Gastroesophageal sphincter (tissue), 4 donors: Measurements from ENCODE around the gene CEMIP. TPM values are rescaled to one million over a fixed set of nuclear protein-coding genes. Genes with fewer than 3 reads are reported as not detected.

Source experiments
- ATAC-seq: fragments of 150-250 bp; one replicate; pipeline ENCODE4 v1.9.1; 2016; ENCODE audit warnings: mild to moderate bottlenecking, moderate library complexity
- H3K27ac ChIP-seq, 4 donors: fragments of 200-600 bp; sonication (generic) in 3 of 4; 1 replicate in 3 of 4; 2 replicates in 1 of 4; pipeline ENCODE4 v1.5.1; 2016 to 2019
- H3K27me3 ChIP-seq: fragments of 200-600 bp; sonication (generic); one replicate; pipeline ENCODE4 v1.5.1; 2019
- H3K36me3 ChIP-seq, 2 donors: fragments of 200-600 bp; sonication (generic); one replicate each; pipeline ENCODE4 v1.5.1; 2019; ENCODE audit warnings: control low read depth in 1 of 2
- H3K4me1 ChIP-seq, 3 donors: fragments of 200-600 bp; sonication (generic); 1 replicate in 2 of 3; 2 replicates in 1 of 3; pipeline ENCODE4 v1.5.1; 2016 to 2019; ENCODE audit warnings: control low read depth in 2 of 3
- H3K4me3 ChIP-seq, 2 donors: fragments of 200-600 bp; sonication (generic); one replicate each; pipeline ENCODE4 v1.5.1; 2019; ENCODE audit warnings: mild to moderate bottlenecking in 1 of 2, moderate library complexity in 1 of 2
- H3K9me3 ChIP-seq, 3 donors: fragments of 200-600 bp; sonication (generic); one replicate each; pipeline ENCODE4 v1.5.1; 2017 to 2019; ENCODE audit warnings: control low read depth in 2 of 3
- EP300 ChIP-seq: sonication (generic); formaldehyde crosslinking; IDR thresholded peaks from one replicate; pipeline ENCODE4 v1.6.1; 2017; ENCODE audit warnings: antibody characterized with exemption, mild to moderate bottlenecking
- POLR2A ChIP-seq, 2 donors: fragments of 450-650 bp; IDR thresholded peaks; one replicate each; pipeline ENCODE4 v1.6.1; 2017; ENCODE audit warnings: antibody characterized with exemption in 2 of 2, mild to moderate bottlenecking in 2 of 2, moderate library complexity in 1 of 2
- POLR2AphosphoS5 ChIP-seq: sonication (generic); formaldehyde crosslinking; IDR thresholded peaks from one replicate; pipeline ENCODE4 v1.6.1; 2017; ENCODE audit warnings: antibody characterized with exemption
- WGBS, 2 donors: methylation state at CpG; one replicate each; pipeline ENCODE4 v1.1.5; 2018; ENCODE audit warnings: low coverage in 1 of 2; 5-methylcytosine and 5-hydroxymethylcytosine counted together
- total RNA-seq, 4 donors: library from RNA; depleted of rRNA; stranded (reverse); fragments of >200 nt; gene quantifications; one replicate each; pipeline ENCODE4 v1.1.0, GENCODE V29; 2016
- TF ChIP-seq, protein P1 (sequence below), 4 experiments: fragments of 200-600 bp in 2 of 4; fragments of 450-650 bp in 2 of 4; sonication (generic) in 1 of 4; IDR thresholded peaks; one replicate each; pipeline ENCODE4 v1.5.1; 2017 to 2019; ENCODE audit warnings: antibody characterized with exemption in 4 of 4, mild to moderate bottlenecking in 2 of 4, moderate library complexity in 2 of 4

The CEMIP gene
- total RNA-seq, 4 donors from 2014 or later = 0.35 to 0.54 TPM; not detected in 2

GRCh38 chr15:80875568-80876347 lies 96.6 kb downstream of the CEMIP start:
- ATAC-seq = peak; percentile 52

GRCh38 chr15:80876348-80876674 lies 97.1 kb downstream of the CEMIP start:
- TF ChIP-seq, protein P1, sequence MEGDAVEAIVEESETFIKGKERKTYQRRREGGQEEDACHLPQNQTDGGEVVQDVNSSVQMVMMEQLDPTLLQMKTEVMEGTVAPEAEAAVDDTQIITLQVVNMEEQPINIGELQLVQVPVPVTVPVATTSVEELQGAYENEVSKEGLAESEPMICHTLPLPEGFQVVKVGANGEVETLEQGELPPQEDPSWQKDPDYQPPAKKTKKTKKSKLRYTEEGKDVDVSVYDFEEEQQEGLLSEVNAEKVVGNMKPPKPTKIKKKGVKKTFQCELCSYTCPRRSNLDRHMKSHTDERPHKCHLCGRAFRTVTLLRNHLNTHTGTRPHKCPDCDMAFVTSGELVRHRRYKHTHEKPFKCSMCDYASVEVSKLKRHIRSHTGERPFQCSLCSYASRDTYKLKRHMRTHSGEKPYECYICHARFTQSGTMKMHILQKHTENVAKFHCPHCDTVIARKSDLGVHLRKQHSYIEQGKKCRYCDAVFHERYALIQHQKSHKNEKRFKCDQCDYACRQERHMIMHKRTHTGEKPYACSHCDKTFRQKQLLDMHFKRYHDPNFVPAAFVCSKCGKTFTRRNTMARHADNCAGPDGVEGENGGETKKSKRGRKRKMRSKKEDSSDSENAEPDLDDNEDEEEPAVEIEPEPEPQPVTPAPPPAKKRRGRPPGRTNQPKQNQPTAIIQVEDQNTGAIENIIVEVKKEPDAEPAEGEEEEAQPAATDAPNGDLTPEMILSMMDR (IDR thresholded peaks at IDR 0.05) = no peak
- TF ChIP-seq POLR2A (IDR thresholded peaks at IDR 0.05) = no peak
- no peak for TF ChIP-seq POLR2AphosphoS5
- no peak for TF ChIP-seq EP300
- WGBS, 2 donors = 56 to 100% methylated on average over 2 to 3 of the region's 4 CpGs
- ATAC-seq = no peak
- H3K4me3 ChIP-seq = no peak overlapping the region
- no peak overlapping the region for H3K27ac ChIP-seq
- peaks cover 0 to 15% (median 4%) of the 10 kb centered on the region in 3 donors for H3K4me1 ChIP-seq
- no peaks in the 10 kb centered on the region for H3K27me3 ChIP-seq
- no peaks in the 10 kb centered on the region for H3K9me3 ChIP-seq
- H3K36me3 ChIP-seq = no peaks in the 10 kb centered on the region

More at GRCh38 chr15:80875568-80876347, 96.6 kb downstream of the CEMIP start:
- no peak for TF ChIP-seq POLR2A (IDR thresholded peaks at IDR 0.05)
- no peak for TF ChIP-seq EP300
- TF ChIP-seq POLR2AphosphoS5 = no peak
- TF ChIP-seq, protein P1 (IDR thresholded peaks at IDR 0.05) = no peak
- no peaks in the 10 kb centered on the region for H3K9me3 ChIP-seq
- H3K27ac ChIP-seq = no peak overlapping the region
- H3K4me1 ChIP-seq = peaks cover 0 to 15% (median 4%) of the 10 kb centered on the region in 3 donors
- H3K4me3 ChIP-seq = no peak overlapping the region
- no peaks in the 10 kb centered on the region for H3K27me3 ChIP-seq
- WGBS, 2 donors = 18 to 60% methylated on average over 1 to 2 of the region's 8 CpGs
- H3K36me3 ChIP-seq = no peaks in the 10 kb centered on the region

DNA sequence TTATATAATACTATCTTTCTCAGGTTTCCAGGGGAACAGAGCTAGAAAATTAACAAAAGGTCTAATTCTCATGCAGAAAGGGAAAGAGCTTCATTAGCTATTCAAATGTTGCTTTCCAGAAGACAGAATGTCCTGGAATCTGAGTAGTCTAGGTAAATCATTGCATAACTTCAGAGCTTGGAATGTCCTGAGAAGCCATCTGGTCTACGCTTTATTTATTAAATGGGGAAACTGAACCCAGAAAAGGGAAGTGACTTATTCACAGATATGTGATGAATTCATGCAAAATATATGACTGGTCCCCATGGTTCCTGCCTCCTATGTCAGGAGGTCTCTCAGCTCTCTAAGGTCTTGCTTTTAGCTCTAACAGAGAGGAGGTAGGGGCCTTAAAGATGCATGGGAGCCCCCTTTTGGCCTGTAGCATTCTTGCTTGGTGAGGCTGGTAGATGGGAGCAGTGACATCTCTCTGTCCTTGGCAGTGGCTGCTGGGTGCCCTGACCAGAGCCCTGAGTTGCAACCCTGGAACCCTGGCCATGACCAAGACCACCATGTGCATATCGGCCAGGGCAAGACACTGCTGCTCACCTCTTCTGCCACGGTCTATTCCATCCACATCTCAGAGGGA lies 99.2 kb downstream of the CEMIP start:
- Histone ChIP-seq H3K9me3 (no peaks in the 10 kb centered on the region), H3K4me3 (no peak overlapping the region), H3K36me3 (no peaks in the 10 kb centered on the region), H3K27me3 (no peaks in the 10 kb centered on the region), H3K27ac (no peak overlapping the region), H3K4me1 (peaks cover 0 to 15% (median 4%) of the 10 kb centered on the region in 3 donors)
- 86 to 92% methylated on average over 1 to 2 of the region's 3 CpGs for WGBS, 2 donors
- no peak for ATAC-seq
- TF ChIP-seq POLR2AphosphoS5 (no peak), POLR2A (IDR thresholded peaks at IDR 0.05) (no peak), EP300 (no peak)
- TF ChIP-seq, protein P1 (IDR thresholded peaks at IDR 0.05) = no peak

DNA sequence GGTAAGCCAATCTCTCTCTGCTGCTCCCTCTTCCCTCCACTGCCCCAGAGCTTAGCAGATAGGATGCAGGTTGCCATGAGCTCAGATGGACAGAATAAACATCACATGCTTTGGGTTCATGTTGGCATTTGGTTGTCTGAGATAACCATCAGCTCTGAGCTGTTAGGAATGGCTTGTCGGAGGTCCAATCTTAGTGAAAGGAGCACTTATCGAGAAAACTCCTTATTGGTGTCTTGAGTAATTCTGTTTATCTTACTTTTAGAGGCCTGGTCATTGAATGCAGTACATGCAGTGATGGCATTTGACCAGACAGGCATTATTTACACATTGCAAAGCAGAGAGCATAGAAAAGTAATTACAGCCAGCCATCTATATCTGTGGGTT lies 99.7 kb downstream of the CEMIP start:
- WGBS, 2 donors = 94 to 100% methylated on average over 1 to 2 of the region's 2 CpGs
- peaks cover 0 to 15% (median 4%) of the 10 kb centered on the region in 3 donors for H3K4me1 ChIP-seq
- no peak overlapping the region for H3K27ac ChIP-seq
- H3K9me3 ChIP-seq = no peaks in the 10 kb centered on the region
- no peak for TF ChIP-seq EP300
- no peak for TF ChIP-seq POLR2AphosphoS5
- TF ChIP-seq POLR2A (IDR thresholded peaks at IDR 0.05) = no peak
- TF ChIP-seq, protein P1 (IDR thresholded peaks at IDR 0.05) = no peak
- no peaks in the 10 kb centered on the region for H3K36me3 ChIP-seq
- H3K27me3 ChIP-seq = no peaks in the 10 kb centered on the region
- H3K4me3 ChIP-seq = no peak overlapping the region
- ATAC-seq = no peak

DNA sequence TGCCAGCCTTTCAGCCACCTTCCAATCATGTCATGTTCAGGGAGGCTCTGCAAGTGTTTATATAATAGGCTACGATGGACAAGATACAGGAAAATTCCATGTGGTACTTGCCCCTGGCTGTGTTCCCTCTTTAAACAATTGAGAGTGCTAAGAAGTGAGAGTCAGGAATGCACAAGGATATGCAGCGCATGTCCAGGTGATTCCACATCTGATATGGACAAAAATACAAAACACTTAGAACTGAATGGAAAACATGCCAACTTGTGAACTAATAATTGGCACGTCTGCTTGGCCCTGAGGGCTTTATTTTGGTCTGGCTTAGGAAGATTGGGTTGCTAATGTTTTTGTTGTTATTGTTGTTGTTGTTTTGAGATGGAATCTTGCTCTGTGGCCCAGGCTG lies 100.9 kb downstream of the CEMIP start:
- Histone ChIP-seq H3K9me3 (no peaks in the 10 kb centered on the region), H3K4me3 (no peak overlapping the region), H3K27ac (no peak overlapping the region), H3K36me3 (no peaks in the 10 kb centered on the region), H3K27me3 (no peaks in the 10 kb centered on the region), H3K4me1 (peaks cover 0 to 15% (median 4%) of the 10 kb centered on the region in 3 donors)
- no peak for TF ChIP-seq POLR2A (IDR thresholded peaks at IDR 0.05)
- no peak for TF ChIP-seq EP300
- TF ChIP-seq, protein P1 (IDR thresholded peaks at IDR 0.05) = no peak
- no peak for TF ChIP-seq POLR2AphosphoS5
- 57 to 63% methylated on average over 3 of the region's 3 CpGs for WGBS, 2 donors
- no peak for ATAC-seq
